ENCODE measurements around the gene GHITM. TPM values are rescaled to one million over a fixed set of nuclear protein-coding genes. Genes with fewer than 3 reads are reported as not detected.

The GHITM gene
- total and polyA plus RNA-seq, 2 donors (not counting 1 experiment from before 2014, with no cell fraction given): 167 to 259 TPM

GRCh38 chr10:84188815-84189214, 49.5 kb downstream of the GHITM start:
- no peak overlapping the region for H3K4me2 ChIP-seq (ENCODE audit: extremely low read depth, insufficient read depth, low read length)
- TF ChIP-seq EZH2 (IDR thresholded peaks at IDR 0.05; ENCODE audit: low read length, missing control alignments): no peak
- TF ChIP-seq CTCF (conservative IDR thresholded peaks at IDR 0.05 in 1 of 2, IDR thresholded peaks at IDR 0.05 in 1 of 2; ENCODE audit: low read depth in 1 of 2, low read length in 2 of 2): no peak
- H3K36me3 ChIP-seq (ENCODE audit: control insufficient read depth, insufficient read depth, low read length): no peaks in the 10 kb centered on the region
- H3K4me3 ChIP-seq (replicated peaks in 1 of 4; ENCODE audit: control extremely low read depth in 1 of 4, insufficient read depth in 1 of 4, low read depth in 3 of 4, low read length in 4 of 4): no peak overlapping the region
- H3K27me3 ChIP-seq (ENCODE audit: control insufficient read depth, insufficient read depth, low read length): peaks cover 12% of the 10 kb centered on the region
- no peak overlapping the region for H3K27ac ChIP-seq (ENCODE audit: insufficient read depth, low read length)
- no peak for DNase-seq (ENCODE audit: low read depth in 2 of 2)
- H3K4me1 ChIP-seq (ENCODE audit: control insufficient read depth, extremely low read depth, insufficient read depth, low read length): no peaks in the 10 kb centered on the region
- H4K20me1 ChIP-seq (ENCODE audit: control insufficient read depth, extremely low read depth, insufficient read depth, low read length): no peaks in the 10 kb centered on the region
- no peak overlapping the region for H2AFZ ChIP-seq (ENCODE audit: low read length)
- no peaks in the 10 kb centered on the region for H3K79me2 ChIP-seq (ENCODE audit: control insufficient read depth, insufficient read depth, low read length)
- no peak overlapping the region for H3K9ac ChIP-seq (ENCODE audit: insufficient read depth, low read length)
- H3K9me3 ChIP-seq (ENCODE audit: control insufficient read depth, insufficient read depth, low read depth, low read length): no peaks in the 10 kb centered on the region

- DNase-seq (ENCODE audit: low read depth in 2 of 2): no peak
- no peaks in the 10 kb centered on the region for H3K4me1 ChIP-seq (ENCODE audit: control insufficient read depth, extremely low read depth, insufficient read depth, low read length)
- no peaks in the 10 kb centered on the region for H3K79me2 ChIP-seq (ENCODE audit: control insufficient read depth, insufficient read depth, low read length)
- H3K4me2 ChIP-seq (ENCODE audit: extremely low read depth, insufficient read depth, low read length): no peak overlapping the region
- H4K20me1 ChIP-seq (ENCODE audit: control insufficient read depth, extremely low read depth, insufficient read depth, low read length): no peaks in the 10 kb centered on the region
- H3K4me3 ChIP-seq (replicated peaks in 1 of 4; ENCODE audit: control extremely low read depth in 1 of 4, insufficient read depth in 1 of 4, low read depth in 3 of 4, low read length in 4 of 4): no peak overlapping the region
- no peak for TF ChIP-seq CTCF (conservative IDR thresholded peaks at IDR 0.05 in 1 of 2, IDR thresholded peaks at IDR 0.05 in 1 of 2; ENCODE audit: low read depth in 1 of 2, low read length in 2 of 2)
- TF ChIP-seq EZH2 (IDR thresholded peaks at IDR 0.05; ENCODE audit: low read length, missing control alignments): no peak
- H3K9ac ChIP-seq (ENCODE audit: insufficient read depth, low read length): no peak overlapping the region
- H2AFZ ChIP-seq (ENCODE audit: low read length): no peak overlapping the region
- H3K27me3 ChIP-seq (ENCODE audit: control insufficient read depth, insufficient read depth, low read length): peaks cover 27% of the 10 kb centered on the region
- no peaks in the 10 kb centered on the region for H3K36me3 ChIP-seq (ENCODE audit: control insufficient read depth, insufficient read depth, low read length)
- H3K9me3 ChIP-seq (ENCODE audit: control insufficient read depth, insufficient read depth, low read depth, low read length): no peaks in the 10 kb centered on the region
- no peak overlapping the region for H3K27ac ChIP-seq (ENCODE audit: insufficient read depth, low read length)
These were observed 51.3 kb downstream of the GHITM start for GRCh38 chr10:84190621-84191020.

- Histone ChIP-seq H3K79me2 (ENCODE audit: control insufficient read depth, insufficient read depth, low read length) (no peaks in the 10 kb centered on the region), H3K4me3 (replicated peaks in 1 of 4; ENCODE audit: control extremely low read depth in 1 of 4, insufficient read depth in 1 of 4, low read depth in 3 of 4, low read length in 4 of 4) (no peak overlapping the region), H3K4me2 (ENCODE audit: extremely low read depth, insufficient read depth, low read length) (no peak overlapping the region), H3K9me3 (ENCODE audit: control insufficient read depth, insufficient read depth, low read depth, low read length) (no peaks in the 10 kb centered on the region), H3K27ac (ENCODE audit: insufficient read depth, low read length) (no peak overlapping the region), H2AFZ (ENCODE audit: low read length) (no peak overlapping the region), H3K4me1 (ENCODE audit: control insufficient read depth, extremely low read depth, insufficient read depth, low read length) (no peaks in the 10 kb centered on the region), H4K20me1 (ENCODE audit: control insufficient read depth, extremely low read depth, insufficient read depth, low read length) (no peaks in the 10 kb centered on the region), H3K9ac (ENCODE audit: insufficient read depth, low read length) (no peak overlapping the region), H3K27me3 (ENCODE audit: control insufficient read depth, insufficient read depth, low read length) (peaks cover 32% of the 10 kb centered on the region), H3K36me3 (ENCODE audit: control insufficient read depth, insufficient read depth, low read length) (no peaks in the 10 kb centered on the region)
- no peak for DNase-seq (ENCODE audit: low read depth in 2 of 2)
- no peak for TF ChIP-seq EZH2 (IDR thresholded peaks at IDR 0.05; ENCODE audit: low read length, missing control alignments)
- no peak for TF ChIP-seq CTCF (conservative IDR thresholded peaks at IDR 0.05 in 1 of 2, IDR thresholded peaks at IDR 0.05 in 1 of 2; ENCODE audit: low read depth in 1 of 2, low read length in 2 of 2)
These were observed 51.8 kb downstream of the GHITM start for GRCh38 chr10:84191106-84191505.

Data from fibroblast of lung (primary cell).